ENCODE measurements around the gene TMEM186.

GRCh38 chr16:8798535-8799157 lies 1.2 kb upstream of the TMEM186 start:
- TF ChIP-seq, protein P1, sequence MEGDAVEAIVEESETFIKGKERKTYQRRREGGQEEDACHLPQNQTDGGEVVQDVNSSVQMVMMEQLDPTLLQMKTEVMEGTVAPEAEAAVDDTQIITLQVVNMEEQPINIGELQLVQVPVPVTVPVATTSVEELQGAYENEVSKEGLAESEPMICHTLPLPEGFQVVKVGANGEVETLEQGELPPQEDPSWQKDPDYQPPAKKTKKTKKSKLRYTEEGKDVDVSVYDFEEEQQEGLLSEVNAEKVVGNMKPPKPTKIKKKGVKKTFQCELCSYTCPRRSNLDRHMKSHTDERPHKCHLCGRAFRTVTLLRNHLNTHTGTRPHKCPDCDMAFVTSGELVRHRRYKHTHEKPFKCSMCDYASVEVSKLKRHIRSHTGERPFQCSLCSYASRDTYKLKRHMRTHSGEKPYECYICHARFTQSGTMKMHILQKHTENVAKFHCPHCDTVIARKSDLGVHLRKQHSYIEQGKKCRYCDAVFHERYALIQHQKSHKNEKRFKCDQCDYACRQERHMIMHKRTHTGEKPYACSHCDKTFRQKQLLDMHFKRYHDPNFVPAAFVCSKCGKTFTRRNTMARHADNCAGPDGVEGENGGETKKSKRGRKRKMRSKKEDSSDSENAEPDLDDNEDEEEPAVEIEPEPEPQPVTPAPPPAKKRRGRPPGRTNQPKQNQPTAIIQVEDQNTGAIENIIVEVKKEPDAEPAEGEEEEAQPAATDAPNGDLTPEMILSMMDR (conservative IDR thresholded peaks at IDR 0.05 in 1 of 2, IDR thresholded peaks at IDR 0.05 in 1 of 2; ENCODE audit: low read depth in 1 of 2, low read length in 2 of 2), result no peak
- TF ChIP-seq EZH2 (IDR thresholded peaks at IDR 0.05; ENCODE audit: low read length, missing control alignments), result no peak
